Measurements from ENCODE around the gene CASP2. TPM values are rescaled to one million over a fixed set of nuclear protein-coding genes. Genes with fewer than 3 reads are reported as not detected.

CASP2 gene
- total and polyA plus RNA-seq, 2 of the 8 experiments (the other 6 are each of a cell fraction or from before 2014, with no cell fraction given) = 23.7 to 35.3 TPM

DNA sequence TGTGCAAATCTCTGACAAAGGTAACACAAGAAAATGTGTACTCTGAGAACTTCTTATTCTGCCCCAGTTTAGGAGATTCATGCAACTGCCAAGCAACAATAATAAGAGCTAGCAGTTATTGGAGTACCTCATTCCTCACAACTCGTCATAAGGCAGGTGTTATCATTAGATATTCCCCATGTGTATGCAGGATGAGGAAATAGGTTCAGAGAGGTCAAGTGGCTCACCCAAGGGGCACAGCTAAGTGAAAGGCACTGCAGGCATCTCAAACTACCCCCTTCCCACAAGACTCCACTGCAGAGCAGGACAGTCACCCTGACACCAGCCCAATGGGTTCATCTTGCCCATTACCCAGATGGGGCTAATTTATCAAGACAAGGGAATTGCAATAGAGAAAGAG is 26.2 kb upstream of the CASP2 start (continued):
- TF ChIP-seq CHD7 (IDR thresholded peaks at IDR 0.05; ENCODE audit: insufficient replicate concordance, low read length) = no peak
- TF ChIP-seq CBX8 (IDR thresholded peaks at IDR 0.05; ENCODE audit: borderline replicate concordance, low read depth, low read length) = no peak
- TF ChIP-seq ASH2L (IDR thresholded peaks at IDR 0.05; ENCODE audit: low read length) = no peak
- TF ChIP-seq SP2 (IDR thresholded peaks at IDR 0.05; ENCODE audit: low read length) = no peak
- no peak for TF ChIP-seq RXRA (IDR thresholded peaks at IDR 0.05; ENCODE audit: insufficient read depth, low read depth, low read length)
- TF ChIP-seq POU5F1 (IDR thresholded peaks at IDR 0.05; ENCODE audit: low read depth, low read length) = no peak

All from H1 (cell line).